GM18502 (cell line): Measurements from ENCODE around the gene TRIM6.
"Not testable (repeated sequence)": the region's sequence is repeated elsewhere in the genome, so short reads cannot be mapped to it uniquely, and the experiment has no call there.

Experiments used
- ATAC-seq: cut with Tn5 transposase; IDR thresholded peaks from one replicate; pipeline ENCODE4 v1.9.1; 2021; ENCODE audit warnings: mild to moderate bottlenecking; ENCODE audit not compliant: unreplicated experiment, poor library complexity

The TRIM6 gene, protein sequence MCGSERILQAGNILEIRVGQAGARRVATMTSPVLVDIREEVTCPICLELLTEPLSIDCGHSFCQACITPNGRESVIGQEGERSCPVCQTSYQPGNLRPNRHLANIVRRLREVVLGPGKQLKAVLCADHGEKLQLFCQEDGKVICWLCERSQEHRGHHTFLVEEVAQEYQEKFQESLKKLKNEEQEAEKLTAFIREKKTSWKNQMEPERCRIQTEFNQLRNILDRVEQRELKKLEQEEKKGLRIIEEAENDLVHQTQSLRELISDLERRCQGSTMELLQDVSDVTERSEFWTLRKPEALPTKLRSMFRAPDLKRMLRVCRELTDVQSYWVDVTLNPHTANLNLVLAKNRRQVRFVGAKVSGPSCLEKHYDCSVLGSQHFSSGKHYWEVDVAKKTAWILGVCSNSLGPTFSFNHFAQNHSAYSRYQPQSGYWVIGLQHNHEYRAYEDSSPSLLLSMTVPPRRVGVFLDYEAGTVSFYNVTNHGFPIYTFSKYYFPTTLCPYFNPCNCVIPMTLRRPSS

DNA sequence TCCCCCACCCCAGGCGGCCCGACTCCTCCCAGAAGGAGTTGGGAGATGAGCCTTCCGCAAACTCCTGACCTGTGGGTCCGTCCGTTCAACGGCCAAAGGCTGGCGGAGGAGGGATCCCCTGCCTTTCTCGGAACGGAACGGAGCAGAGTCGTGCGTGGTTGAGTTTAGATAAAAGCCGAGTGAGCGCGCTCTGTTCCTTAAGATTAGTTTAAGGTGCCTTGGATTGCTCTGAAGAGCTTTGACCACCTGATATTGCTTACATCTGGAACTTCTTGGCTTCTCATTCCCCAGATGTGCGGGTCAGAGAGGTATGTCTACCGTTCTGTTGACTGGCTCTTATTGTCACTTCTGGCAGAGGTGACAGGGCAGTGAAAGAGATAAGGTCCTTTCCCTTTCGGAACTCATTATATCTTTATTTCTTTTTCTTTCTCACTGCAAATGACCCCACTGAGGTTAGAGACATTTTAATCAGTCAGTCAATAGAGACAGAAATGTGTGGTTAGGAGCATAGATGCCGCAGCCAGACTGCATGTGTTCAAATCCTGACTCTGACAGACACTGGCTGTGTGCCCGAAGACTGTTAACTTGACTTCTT is at the start of gene TRIM6:
Gene TRIM6, plus strand, starts transcription at position 31 of the 595 bp plus-strand sequence. Its CDS starts 261 bp downstream, at position 292.
- ATAC-seq = no peak

- ATAC-seq = no peak
Observed at GRCh38 chr11:5547982-5548381, 48.5 kb upstream of the TRIM6 start.

GRCh38 chr11:5548440-5548839 is 48.0 kb upstream of the TRIM6 start, which contains the start of gene OR52H1:
OR52H1 (minus strand) TSS chr11:5548540; CDS start chr11:5545505, 3,035 bp downstream.
- no peak for ATAC-seq

DNA sequence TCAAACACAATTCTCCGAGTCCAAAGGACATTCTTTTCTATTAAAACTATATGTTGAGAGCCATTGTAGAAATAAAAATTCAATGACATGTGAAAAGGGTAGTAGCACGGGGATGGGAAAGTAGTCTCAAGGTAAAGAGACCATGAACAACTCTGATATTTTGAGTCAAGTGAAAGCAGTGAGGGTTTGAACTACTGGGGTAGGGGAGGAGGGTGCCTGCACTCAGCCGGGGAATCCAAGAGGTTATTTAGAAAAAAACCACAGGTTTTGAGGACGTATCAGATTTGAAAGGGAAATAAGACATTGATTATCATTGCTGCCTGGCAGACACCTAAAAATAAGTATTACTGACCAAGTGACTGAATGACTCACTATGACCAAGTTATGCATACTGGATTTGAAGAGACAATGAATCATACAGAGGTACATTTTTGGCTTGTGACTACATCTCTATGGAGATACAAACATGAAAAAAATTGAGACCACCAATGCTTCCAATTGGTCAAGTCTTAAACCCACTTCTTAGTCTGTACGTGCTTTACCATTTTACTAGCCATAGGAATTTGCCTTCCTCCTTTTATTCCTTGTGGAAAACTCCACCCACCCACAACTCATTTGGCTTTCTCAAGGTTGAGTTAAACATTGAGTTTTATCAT is 45.9 kb upstream of the TRIM6 start:
- ATAC-seq = peak; percentile 67

DNA sequence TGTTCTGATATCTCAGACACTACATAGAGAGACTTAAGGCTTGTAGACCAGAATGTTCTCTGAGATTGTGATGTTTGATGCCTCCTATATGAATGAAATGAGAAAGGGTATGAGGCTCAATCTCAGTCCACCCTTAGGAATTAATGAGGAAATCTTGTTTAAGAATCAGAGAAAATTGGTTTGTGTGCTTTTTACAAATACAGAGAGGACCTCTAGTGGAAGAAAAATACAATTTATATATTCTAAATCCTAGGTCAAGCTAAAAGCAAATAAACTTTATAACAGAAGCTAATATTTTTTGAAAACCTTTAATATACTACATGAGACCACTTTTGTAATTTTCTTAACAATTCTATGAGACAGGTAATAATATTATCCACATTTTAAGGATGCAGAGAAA is 43.1 kb upstream of the TRIM6 start:
- no peak for ATAC-seq

- ATAC-seq = no peak
Observed at GRCh38 chr11:5556596-5557188, 39.7 kb upstream of the TRIM6 start.

DNA sequence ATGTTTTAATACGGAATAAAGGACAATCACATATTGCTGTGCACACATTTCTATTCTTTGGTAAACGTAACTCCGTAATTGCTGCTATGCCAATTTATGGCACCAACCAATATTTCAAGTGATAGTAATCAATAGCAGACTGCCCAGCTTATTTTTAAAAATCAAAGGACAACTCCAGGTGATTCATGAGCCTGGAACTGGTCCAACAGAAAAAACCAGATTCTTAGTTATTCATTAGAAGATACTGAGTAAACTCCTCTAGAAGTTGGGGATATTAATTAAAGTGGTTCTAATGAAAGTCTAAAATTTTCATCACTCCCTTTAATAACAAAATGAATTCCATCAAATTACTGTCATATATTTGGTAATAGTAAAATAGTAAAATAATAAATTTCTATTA is 38.7 kb upstream of the TRIM6 start:
- no peak for ATAC-seq

DNA sequence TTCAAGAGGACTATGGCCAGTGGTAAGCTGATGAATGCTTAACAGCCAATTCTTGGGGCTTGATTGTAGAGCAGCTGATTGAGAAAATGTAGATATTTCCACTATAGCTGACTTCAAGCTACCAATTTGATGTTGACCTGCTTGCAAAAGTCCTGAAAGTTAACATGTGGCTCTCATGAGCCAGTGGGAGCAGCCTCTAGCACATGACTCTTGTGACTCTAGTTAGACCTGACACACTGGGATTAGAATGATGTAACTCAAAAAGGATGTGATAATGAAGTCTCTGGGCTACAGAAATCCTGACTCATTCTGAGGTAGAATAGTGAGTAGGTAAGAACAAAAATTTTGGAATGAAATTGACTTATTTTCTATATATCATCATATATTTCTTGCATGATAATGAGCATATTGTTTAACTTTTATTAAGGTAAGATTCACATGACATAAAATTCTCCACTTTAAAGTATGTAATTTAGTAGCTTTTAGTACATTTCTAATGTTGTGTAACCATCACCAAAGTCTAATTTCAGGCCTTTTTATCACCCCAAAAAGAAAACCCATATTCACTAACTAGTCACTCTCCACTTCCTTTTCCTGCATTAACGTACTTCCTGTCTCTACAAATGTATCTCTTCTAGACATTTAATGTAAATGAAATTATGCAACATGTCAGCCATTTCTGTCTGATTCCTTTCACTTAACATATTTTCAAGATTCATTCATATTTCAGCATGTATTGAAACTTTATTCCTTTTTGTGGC is 32.0 kb upstream of the TRIM6 start:
- ATAC-seq = no peak

DNA sequence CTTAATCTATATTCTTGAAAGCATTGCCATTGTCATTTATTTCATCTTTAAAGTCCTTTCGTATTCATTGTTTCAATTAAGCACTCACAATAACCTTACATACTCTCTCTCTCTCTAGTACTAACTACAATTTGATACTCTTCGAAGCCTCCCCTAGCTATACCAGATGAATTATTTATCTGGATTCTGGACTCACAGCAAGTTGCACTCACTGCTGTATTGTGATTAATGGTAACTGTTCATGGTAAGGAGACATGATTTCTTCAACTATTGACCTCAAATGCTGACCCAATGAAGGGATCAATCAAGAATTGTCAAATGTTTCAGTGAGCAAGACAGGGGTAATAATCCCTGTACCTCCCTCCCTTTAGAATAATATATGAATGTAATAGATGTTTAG is 21.8 kb upstream of the TRIM6 start:
- ATAC-seq = no peak

DNA sequence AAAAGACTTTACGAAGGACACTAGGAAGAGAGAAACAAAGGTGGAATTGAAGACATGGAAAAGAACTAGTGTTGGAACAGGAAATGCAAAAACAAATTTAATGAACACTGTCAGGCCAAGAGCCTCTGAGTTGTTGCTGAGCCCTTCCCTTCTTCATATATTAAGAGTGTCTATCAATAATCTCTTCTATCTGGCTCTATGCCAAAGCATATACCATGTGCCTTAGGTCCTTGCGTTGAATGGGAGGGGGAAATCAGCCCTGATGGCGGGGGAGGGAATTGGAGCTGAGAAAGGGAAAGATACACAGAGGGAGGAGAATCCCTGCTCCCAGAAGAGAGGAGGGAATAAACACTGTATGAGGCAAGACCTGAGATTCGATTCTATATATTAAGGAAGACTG is 21.3 kb upstream of the TRIM6 start:
- ATAC-seq = no peak

GRCh38 chr11:5577101-5577500 is 19.3 kb upstream of the TRIM6 start:
- ATAC-seq = no peak

DNA sequence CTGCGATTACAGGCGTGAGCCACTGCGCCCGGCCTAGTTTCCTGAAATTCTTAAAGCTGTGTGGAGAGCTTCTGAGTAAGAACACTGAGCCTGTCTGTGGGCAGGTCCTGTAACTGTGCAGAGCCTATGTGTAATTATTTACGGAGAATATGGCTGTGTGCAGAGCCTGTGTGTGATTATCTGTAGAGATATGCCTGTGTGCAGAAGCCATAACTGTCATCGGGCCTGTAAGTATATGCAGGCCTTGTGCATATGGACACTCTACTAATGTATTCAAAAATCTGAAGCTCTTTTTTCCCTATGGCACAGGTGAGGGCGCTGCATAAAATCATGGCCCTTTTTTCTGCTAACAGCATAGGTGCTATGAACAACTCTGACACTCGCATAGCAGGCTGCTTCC is 15.9 kb upstream of the TRIM6 start, which contains the start of gene OR52B6:
Gene OR52B6, plus strand, starts transcription at position 301 of the 400 bp plus-strand sequence. Its CDS starts 0 bp downstream, at position 301.
- no peak for ATAC-seq

GRCh38 chr11:5581014-5581413 is 15.4 kb upstream of the TRIM6 start:
- ATAC-seq = no peak

DNA sequence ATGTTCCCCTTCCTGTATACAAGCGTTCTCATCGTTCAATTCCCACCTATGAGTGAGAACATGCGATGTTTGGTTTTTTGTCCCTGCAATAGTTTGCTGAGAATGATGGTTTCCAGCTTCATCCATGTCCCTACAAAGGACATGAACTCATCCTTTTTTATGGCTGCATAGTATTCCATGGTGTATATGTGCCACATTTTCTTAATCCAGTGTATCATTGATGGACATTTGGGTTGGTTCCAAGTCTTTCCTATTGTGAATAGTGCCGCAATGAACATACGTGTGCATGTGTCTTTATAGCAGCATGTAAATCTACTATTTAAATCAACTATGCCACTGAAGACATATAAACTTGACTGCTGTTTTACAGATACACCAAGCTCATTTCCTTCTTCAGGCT is 12.0 kb upstream of the TRIM6 start:
- not testable (repeated sequence) for ATAC-seq

DNA sequence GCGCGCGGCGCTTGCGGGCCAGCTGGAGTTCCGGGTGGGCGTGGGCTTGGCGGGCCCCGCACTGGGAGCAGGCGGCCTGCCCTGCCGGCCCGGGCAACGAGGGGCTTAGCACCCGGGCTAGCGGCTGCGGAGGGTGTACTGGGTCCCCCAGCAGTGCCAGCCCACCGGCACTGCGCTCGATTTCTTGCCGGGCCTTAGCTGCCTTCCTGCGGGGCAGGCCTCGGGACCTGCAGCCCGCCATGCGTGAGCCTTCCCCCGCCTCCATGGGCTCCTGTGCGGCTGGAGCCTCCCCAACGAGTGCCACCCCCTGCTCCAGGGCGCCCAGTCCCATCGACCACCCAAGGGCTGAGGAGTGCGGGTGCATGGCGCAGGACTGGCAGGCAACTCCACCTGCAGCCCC is 6.5 kb upstream of the TRIM6 start:
- ATAC-seq = not testable (repeated sequence)

DNA sequence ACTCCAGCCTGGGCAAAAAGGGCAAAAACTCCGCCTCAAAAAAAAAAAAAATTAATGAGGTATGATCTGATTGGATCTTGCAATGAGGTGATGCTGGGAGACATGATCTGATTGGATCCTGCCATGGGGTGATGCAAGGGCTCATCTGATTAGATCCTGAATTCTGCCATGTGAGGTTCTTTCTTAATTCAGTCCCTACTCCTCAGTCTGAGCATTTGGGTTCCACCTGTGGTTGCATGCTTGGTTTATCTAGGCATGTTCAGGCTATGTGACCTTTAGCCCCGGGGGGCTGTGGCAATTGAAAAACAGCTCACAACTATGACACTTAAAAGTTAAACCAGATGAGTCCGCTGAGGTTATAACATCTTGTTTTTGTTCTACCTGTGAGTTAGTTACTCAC is 4.8 kb upstream of the TRIM6 start:
- no peak for ATAC-seq

- no peak for ATAC-seq
Observed at GRCh38 chr11:5592615-5593014, 3.8 kb upstream of the TRIM6 start.

GRCh38 chr11:5593146-5593545 is 3.3 kb upstream of the TRIM6 start:
- ATAC-seq = no peak

- no peak for ATAC-seq
Observed at GRCh38 chr11:5597953-5598352, 1.5 kb downstream of the TRIM6 start.

DNA sequence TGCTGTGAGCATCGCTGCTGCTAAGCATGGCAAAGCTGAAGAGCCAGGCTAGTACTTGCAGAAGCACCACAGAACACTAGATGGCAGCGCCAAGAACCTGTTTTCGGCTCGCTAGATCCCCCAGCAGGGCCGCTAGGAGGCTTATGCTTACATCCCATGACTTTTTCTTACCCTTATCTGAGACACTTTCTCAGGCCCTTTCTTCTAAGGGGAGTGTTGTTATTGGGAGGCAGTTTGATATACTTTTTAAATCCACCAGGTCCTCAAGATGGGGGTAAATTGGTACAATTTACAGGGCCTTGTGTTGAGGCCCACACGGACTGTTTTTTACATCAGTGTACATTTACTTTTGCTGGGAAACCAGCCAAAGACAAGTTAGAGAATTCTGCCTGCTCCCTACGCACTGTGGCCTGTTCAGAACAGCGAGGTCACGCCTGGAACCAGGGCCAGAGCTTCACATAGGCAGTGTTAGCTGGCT is 4.0 kb downstream of the TRIM6 start:
- peak; percentile 86 for ATAC-seq
